Medulla oblongata (tissue), 1 donor: ENCODE data around the gene GTF2IRD1.
"Not testable (repeated sequence)": the region's sequence is repeated elsewhere in the genome, so short reads cannot be mapped to it uniquely, and the experiment has no call there.

Experiments
- DNase-seq: peaks from one replicate; pipeline ENCODE4 v3.0.0-alpha.2; 2015; ENCODE audit errors: extremely low spot score

The GTF2IRD1 gene

GRCh38 chr7:74604326-74605020 lies 150.8 kb downstream of the GTF2IRD1 start:
- DNase-seq: no peak

- DNase-seq: peak; percentile 43
Measured at GRCh38 chr7:74606101-74606908, 152.6 kb downstream of the GTF2IRD1 start.

GRCh38 chr7:74606909-74607510 lies 153.3 kb downstream of the GTF2IRD1 start:
- DNase-seq: no peak

- DNase-seq: peak; percentile 74
Measured at GRCh38 chr7:74612015-74612829, 158.5 kb downstream of the GTF2IRD1 start.

- DNase-seq: no peak
Measured at GRCh38 chr7:74615933-74616780, 162.5 kb downstream of the GTF2IRD1 start.

GRCh38 chr7:74617180-74617744 lies 163.6 kb downstream of the GTF2IRD1 start:
- peak; percentile 51 for DNase-seq

GRCh38 chr7:74619235-74619860 lies 165.6 kb downstream of the GTF2IRD1 start:
- DNase-seq: no peak

GRCh38 chr7:74622228-74622749 lies 168.6 kb downstream of the GTF2IRD1 start:
- no peak for DNase-seq

GRCh38 chr7:74623135-74623534 lies 169.4 kb downstream of the GTF2IRD1 start:
- no peak for DNase-seq

- peak; percentile 58 for DNase-seq
Measured at GRCh38 chr7:74625446-74625845, 171.7 kb downstream of the GTF2IRD1 start.

GRCh38 chr7:74627661-74628411 lies 174.1 kb downstream of the GTF2IRD1 start:
- peak; percentile 49 for DNase-seq

GRCh38 chr7:74632505-74632904 lies 178.8 kb downstream of the GTF2IRD1 start:
- no peak for DNase-seq

- DNase-seq: no peak
Measured at GRCh38 chr7:74633451-74633921, 179.8 kb downstream of the GTF2IRD1 start.

- DNase-seq: no peak
Measured at GRCh38 chr7:74637745-74638144, 184.0 kb downstream of the GTF2IRD1 start.

GRCh38 chr7:74650055-74650454 lies 196.3 kb downstream of the GTF2IRD1 start:
- DNase-seq: peak; percentile 62

GRCh38 chr7:74650493-74651132 lies 196.9 kb downstream of the GTF2IRD1 start:
- DNase-seq: not testable (repeated sequence)

- DNase-seq: not testable (repeated sequence)
Measured at GRCh38 chr7:74651133-74651504, 197.4 kb downstream of the GTF2IRD1 start.
